ENCODE measurements around the gene PCMT1.
A peak's percentile ranks its signal among the peaks of the same experiment; 100 is the strongest.

PCMT1 gene

DNA sequence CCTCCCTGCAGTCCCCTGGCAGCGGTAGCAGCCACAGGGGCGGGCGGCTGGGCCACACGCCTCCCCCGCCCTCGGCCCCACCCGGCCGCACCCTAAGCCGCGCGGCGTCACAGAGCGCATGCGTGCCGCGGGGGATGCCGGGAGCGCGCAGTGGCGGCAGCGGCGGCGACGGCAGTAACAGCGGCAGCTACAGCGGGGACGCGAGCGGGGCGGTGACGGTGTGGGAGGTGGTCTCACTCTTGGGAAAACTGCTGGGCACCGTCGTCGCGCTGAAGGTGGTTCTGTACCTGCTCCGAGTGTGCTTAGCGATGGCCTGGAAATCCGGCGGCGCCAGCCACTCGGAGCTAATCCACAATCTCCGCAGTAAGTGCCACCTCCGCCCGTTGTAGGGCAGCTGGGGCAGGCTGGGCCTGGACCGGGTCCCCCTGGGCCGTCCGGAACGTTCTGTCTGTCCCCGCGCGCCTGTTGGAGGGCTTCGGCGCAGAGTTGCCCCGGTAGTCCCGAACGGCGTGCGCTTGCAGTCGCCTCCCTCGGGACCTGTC is at the start of gene PCMT1:
Gene PCMT1 (plus strand): TSS at position 148 of the 542 bp plus-strand sequence. CDS start 161 bp downstream, at position 309.
- peak; percentile 97 for TF ChIP-seq POLR2A (IDR thresholded peaks at IDR 0.05; ENCODE audit: low read depth, low read length)
- FAIRE-seq (no peak), DNase-seq (ENCODE audit: insufficient read length, low spot score) (peak; percentile 58)

GRCh38 chr6:149701714-149702113 is 47.8 kb upstream of the PCMT1 start:
- FAIRE-seq (no peak), DNase-seq (ENCODE audit: insufficient read length, low spot score) (no peak)
- no peak for TF ChIP-seq POLR2A (IDR thresholded peaks at IDR 0.05; ENCODE audit: low read depth, low read length)

DNA sequence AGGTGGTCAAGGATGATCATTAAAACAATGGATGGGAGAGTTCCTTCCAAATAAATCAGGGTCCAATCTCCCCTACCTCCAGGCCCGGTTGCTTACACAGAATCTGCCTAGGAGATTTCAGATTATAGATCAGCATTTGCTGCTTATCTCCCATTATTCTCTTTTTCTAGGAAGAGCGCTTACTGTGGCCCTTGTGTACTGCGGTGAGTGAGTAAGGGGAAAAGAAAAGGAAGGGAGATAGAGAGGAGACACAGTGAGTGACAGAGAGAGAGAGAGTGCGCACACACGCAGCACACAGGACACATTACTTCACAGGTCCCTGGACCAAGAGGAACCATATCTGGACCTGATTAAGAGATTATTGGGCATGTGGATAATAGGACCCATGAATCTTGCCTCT is 37.8 kb upstream of the PCMT1 start:
- DNase-seq (ENCODE audit: insufficient read length, low spot score) (no peak), FAIRE-seq (no peak)
- no peak for TF ChIP-seq POLR2A (IDR thresholded peaks at IDR 0.05; ENCODE audit: low read depth, low read length)

- FAIRE-seq (no peak), DNase-seq (ENCODE audit: insufficient read length, low spot score) (no peak)
- TF ChIP-seq POLR2A (IDR thresholded peaks at IDR 0.05; ENCODE audit: low read depth, low read length) = no peak
Observed at GRCh38 chr6:149714442-149714841, 35.1 kb upstream of the PCMT1 start.

GRCh38 chr6:149716181-149716963 is 33.2 kb upstream of the PCMT1 start:
- FAIRE-seq (no peak), DNase-seq (ENCODE audit: insufficient read length, low spot score) (no peak)
- TF ChIP-seq POLR2A (IDR thresholded peaks at IDR 0.05; ENCODE audit: low read depth, low read length) = no peak

DNA sequence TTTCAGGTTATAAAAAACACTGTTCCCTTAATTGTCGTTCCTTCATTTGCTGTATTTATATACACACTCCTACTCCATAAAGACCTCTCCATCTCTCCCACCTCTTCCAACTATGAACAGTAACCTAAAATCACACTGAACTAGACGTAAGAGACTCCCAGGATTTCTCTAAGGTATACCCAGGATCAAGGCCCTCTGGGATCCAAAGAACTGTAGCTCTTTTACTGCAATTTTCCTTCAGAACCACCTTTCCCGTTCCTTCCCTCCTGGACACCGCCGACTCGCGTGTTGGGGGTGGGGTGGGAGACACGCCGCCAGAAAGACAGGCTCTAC is 32.3 kb upstream of the PCMT1 start:
- FAIRE-seq (no peak), DNase-seq (ENCODE audit: insufficient read length, low spot score) (no peak)
- TF ChIP-seq POLR2A (IDR thresholded peaks at IDR 0.05; ENCODE audit: low read depth, low read length) = no peak

DNA sequence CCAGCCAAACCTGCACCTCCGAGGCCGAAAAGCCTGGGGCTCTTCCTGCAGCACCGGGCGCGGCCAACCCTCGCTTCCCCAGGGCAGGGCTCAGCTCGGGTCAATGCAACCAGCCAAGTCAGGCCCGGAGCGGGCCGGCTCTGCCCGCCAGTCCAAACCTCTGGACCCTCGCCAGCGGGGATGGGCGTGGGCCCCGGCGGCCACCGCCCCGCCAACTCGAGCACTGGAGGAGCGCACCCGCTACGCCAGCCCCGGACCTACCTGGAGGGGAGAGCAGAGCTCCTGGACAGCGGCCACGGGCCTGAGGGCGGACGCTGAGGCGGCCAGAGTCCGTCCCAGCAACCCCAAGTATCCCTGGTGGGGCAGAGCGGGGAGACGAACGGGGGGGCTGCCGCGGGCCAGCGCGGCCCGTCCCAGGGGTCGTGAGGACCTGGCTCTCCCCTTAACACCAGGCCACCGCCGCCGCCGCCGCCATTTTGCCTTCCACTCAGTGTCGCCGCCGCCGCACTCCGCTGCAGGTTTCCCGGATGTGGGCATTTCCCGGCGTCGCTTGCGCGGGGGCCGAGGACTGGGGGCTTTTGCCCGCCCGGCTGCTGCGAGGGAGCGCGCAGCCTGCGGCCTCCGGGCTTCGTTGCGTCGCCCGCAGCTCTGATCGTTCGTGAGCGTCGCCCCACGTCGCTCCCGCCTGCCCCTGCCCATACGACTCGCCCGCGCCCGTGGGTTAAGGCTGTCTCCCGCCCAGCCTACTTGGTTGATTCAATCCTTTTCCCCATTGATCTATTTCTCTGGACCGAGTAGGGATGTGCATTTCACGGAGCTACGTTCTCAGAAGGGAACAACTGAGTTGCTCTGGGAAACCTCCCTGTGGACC is 31.7 kb upstream of the PCMT1 start, which contains the start of gene LATS1:
Gene LATS1 (minus strand): TSS at position 514 of the 871 bp plus-strand sequence. CDS start 15,975 bp downstream, outside the sequence.
- peak; percentile 97 for TF ChIP-seq POLR2A (IDR thresholded peaks at IDR 0.05; ENCODE audit: low read depth, low read length)
- FAIRE-seq = no peak
- peak; percentile 59 for DNase-seq (ENCODE audit: insufficient read length, low spot score)

- TF ChIP-seq POLR2A (IDR thresholded peaks at IDR 0.05; ENCODE audit: low read depth, low read length) = no peak
- no peak for DNase-seq (ENCODE audit: insufficient read length, low spot score)
- no peak for FAIRE-seq
Observed at GRCh38 chr6:149719531-149719930, 30.0 kb upstream of the PCMT1 start.

DNA sequence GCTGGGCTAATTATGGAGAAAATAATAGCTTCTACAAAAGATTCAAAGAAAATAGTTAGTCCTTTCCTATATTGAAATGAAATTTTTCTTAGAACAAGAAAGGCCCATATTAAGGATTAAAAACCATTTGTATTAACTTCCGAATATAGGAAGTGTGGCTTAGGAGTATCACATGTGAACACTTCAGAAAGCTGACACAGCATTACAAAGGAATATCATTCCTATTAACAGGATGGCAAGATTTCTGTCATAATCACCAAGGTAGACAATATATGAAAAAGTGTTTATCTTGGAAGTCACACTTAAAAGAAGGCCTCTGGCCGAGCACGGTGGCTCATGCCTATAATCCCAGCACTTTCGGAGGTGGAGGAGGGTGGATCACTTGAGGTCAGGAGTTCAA is 26.3 kb upstream of the PCMT1 start:
- TF ChIP-seq POLR2A (IDR thresholded peaks at IDR 0.05; ENCODE audit: low read depth, low read length) = no peak
- DNase-seq (ENCODE audit: insufficient read length, low spot score) (no peak), FAIRE-seq (no peak)

DNA sequence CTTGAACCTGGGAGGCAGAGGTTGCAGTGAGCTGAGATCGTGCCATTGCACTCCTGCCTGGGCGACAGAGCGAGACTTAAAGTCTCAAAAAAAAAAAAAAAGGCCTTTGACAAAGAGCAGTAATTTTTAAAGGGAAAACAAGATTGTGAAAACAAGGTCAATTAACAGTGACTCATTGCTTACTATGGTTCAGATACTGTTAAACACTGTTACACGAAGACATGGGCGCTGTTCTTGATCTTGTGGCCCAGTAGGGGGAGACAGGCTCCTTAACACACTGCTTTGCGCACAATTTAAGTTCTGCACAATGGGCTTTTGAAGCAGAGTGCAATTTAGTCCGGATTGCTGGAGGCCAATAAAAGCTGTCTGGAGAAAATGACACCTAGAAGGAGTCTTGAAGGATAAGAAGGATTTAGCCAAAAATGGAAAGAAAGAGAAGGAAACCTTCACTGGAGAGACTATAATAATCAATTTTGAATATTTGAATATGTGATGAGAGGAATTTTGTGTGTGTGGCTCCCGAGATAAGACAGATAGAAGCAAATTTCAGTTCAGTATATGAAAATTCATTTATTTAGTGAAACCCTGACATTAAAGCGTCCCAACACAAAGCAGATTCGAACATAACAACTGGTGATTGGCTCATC is 25.6 kb upstream of the PCMT1 start:
- TF ChIP-seq POLR2A (IDR thresholded peaks at IDR 0.05; ENCODE audit: low read depth, low read length) = no peak
- FAIRE-seq = peak; percentile 67
- DNase-seq (ENCODE audit: insufficient read length, low spot score) = no peak

DNA sequence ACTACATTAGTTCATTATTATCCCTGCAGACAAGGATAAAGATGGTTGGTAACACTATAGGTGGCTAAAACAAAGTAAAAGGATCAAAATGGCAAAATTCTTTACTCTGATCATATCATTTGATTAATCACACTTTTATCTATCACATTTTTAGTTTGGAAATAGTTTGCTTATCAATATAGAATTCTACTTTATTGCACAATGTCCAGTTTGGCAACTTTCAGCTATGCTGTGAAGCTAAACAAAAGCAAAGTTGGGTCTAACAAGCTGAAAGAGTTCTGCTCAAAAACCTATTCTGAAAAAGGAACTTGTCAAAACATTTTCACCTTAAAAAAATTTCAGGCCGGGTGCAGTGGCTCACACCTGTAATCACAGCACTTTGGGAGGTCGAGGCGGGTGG is 23.8 kb upstream of the PCMT1 start:
- no peak for TF ChIP-seq POLR2A (IDR thresholded peaks at IDR 0.05; ENCODE audit: low read depth, low read length)
- DNase-seq (ENCODE audit: insufficient read length, low spot score) (no peak), FAIRE-seq (no peak)

DNA sequence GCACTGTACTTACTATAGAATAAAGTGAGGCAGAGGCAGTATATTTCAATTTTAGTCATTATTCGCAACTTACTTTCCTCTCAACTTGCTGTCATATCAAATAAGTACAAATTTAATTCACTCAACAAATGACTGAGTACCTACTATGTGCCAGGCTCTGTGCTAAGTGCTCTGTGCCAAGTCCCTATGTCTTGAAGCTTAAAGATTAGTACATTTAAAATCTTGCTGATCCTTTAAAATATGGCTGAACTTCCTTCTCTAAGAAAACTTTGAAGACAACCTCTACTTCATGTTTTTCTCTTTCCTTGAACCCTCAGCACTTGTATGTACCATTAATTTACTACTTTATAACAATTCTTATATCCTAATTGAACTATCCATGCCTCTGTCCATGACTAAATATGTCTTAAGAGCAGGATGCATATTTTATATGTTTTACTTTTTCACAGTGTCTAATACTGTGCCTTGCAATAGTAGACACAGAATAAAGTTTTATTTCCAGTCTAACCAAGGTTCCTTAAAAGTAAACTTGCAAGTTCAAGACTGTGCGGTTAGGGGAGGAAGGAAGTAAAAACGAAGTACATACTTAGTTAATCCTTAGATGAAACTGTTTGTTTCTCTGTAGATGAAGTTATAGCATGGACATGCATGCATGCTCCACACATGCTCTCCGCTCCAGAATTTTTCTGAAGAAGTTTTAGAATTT is 21.6 kb upstream of the PCMT1 start:
- no peak for TF ChIP-seq POLR2A (IDR thresholded peaks at IDR 0.05; ENCODE audit: low read depth, low read length)
- DNase-seq (ENCODE audit: insufficient read length, low spot score) (no peak), FAIRE-seq (no peak)

- DNase-seq (ENCODE audit: insufficient read length, low spot score) = no peak
- FAIRE-seq = no peak
- no peak for TF ChIP-seq POLR2A (IDR thresholded peaks at IDR 0.05; ENCODE audit: low read depth, low read length)
Observed at GRCh38 chr6:149728499-149729234, 20.9 kb upstream of the PCMT1 start.

All from H54 (cell line).